Glomerular endothelial cell (primary cell): ENCODE measurements around the gene CHSY3. TPM values are rescaled to one million over a fixed set of nuclear protein-coding genes. Genes with fewer than 3 reads are reported as not detected.

Experiments
- total RNA-seq: library from RNA; depleted of rRNA; stranded (reverse); fragments of >200 nt; gene quantifications from 2 replicates; pipeline ENCODE4 v1.2.3, GENCODE V29; 2015

Gene CHSY3
- total RNA-seq, 1 donor from 2014 or later = 7.7 TPM

Other genes with a start within 250 kb of the CHSY3 start
- gene MINAR2, start 156.4 kb upstream of the CHSY3 start, total RNA-seq = not detected in 2 replicates